ENCODE data around the gene INO80E.

The INO80E gene

DNA sequence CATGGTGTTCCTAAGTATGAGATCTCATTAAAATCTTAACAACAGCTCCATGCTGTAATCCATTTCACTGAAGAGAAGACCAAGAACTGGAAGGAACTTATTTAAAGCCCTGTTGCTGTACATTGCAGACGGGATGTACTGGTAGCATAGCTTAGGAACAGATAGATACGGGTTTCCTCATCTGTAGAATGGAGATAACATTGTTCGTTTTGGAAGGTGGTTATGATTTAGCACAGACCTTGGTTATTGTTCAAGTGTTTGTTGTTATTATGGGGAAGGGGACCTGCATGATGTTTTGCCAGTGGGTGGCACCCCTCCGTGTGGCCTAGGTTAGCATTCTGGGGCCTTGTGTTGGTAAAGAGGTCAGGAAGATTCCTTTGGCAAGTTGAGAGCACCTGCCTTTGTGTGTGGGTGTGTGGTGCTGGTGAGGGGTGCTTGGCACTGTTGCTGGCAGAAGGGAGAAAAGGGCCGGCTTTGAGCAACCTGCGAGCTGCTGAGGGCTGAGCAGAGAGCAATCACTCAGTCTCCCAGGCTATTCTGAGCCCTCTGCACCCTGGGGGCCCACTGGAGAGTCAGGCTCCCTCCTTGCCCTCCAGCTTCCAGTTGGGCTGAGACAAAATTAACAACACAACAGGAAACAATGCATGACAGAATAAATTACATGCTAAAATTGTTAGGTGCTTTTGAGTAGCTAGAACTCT is 20.1 kb upstream of the INO80E start:
- no peak for DNase-seq

GRCh38 chr16:29977063-29977825 is 18.8 kb upstream of the INO80E start:
- DNase-seq = no peak

DNA sequence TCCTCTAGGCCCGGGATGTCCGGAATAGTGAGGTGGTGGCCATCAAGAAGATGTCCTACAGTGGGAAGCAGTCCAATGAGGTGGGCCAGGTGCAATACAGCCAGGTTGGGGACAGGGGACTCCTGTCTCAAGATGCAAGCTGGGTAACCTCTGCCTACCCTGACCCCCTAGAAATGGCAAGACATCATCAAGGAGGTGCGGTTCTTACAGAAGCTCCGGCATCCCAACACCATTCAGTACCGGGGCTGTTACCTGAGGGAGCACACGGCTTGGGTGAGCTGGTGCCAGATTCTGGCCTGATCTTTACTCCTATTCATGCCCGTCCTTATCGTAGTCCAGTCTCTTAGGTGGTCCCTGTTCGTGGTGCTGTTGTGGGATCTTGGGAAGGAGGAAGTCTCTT is 18.0 kb upstream of the INO80E start:
- no peak for DNase-seq

GRCh38 chr16:29978564-29979270 is 17.3 kb upstream of the INO80E start:
- no peak for DNase-seq

GRCh38 chr16:29982560-29983419 is 13.3 kb upstream of the INO80E start:
- no peak for DNase-seq

DNA sequence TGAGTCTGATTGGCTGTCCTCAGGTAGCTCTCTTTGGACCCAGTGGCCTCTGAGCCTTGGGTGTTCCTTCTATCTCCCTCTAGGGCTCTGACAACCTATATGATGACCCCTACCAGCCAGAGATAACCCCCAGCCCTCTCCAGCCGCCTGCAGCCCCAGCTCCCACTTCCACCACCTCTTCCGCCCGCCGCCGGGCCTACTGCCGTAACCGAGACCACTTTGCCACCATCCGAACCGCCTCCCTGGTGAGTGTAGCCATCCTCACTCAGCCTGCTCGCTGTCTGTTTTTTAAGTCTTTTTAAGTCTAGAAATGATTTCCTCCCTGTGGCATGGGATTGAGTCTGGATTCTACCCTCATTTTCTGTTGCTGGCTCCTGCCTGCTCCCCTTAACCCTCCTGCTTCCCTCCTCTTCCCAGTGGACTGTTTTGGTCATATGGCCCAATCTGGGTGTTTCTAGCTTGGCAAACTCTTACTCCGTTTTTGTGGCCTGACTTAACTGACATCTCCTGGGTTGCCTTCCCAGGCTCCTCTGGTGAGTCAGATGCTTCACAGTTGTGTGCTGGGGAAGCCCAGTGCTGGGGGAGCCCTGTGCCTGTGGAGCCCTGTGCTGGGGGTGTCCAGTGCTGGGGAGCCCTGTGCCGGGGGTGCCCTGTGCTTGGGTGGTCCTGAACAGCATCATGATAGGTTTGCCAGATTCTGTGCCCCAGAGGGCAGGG is 12.5 kb upstream of the INO80E start:
- no peak for DNase-seq

DNA sequence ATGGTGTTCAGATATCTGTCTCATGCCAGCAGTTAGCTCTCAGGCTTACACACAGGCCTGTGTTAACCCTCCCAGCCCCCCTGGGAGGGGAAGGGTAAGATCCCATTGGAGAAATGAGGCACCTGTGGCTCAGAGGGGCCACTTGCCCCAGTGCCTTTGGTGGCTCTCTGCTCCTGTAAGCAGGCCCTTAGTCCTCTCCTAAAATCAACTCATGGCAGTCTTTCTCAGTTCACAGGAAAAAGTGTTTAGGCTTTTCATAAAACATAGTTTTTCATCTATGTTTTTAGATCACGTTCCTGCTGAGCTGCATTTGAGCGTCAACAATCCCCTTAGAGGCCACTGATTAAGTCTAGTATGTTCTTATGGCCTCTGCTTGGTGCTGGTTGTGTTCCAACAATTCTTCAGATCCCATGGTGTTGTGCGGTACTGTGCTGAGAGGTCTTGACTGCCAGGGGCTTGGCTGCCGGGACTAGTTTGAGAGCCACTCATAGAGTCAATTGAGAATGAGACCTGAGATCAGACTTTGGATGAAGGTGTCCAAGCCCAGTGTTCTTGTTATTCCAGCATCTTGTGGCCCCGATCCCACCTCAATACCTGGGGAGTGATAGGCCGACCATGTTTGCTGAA is 11.8 kb upstream of the INO80E start:
- no peak for DNase-seq

GRCh38 chr16:29984764-29985147 is 11.3 kb upstream of the INO80E start:
- no peak for DNase-seq

GRCh38 chr16:29985271-29985811 is 10.7 kb upstream of the INO80E start:
- no peak for DNase-seq

- DNase-seq = no peak
Observed at GRCh38 chr16:29986231-29986630, 9.8 kb upstream of the INO80E start.

DNA sequence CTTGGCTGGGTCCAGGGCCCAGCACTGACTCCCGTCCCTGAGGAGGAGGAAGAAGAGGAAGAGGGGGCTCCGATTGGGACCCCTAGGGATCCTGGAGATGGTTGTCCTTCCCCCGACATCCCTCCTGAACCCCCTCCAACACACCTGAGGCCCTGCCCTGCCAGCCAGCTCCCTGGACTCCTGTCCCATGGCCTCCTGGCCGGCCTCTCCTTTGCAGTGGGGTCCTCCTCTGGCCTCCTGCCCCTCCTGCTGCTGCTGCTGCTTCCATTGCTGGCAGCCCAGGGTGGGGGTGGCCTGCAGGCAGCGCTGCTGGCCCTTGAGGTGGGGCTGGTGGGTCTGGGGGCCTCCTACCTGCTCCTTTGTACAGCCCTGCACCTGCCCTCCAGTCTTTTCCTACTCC is 9.1 kb upstream of the INO80E start:
- DNase-seq = no peak

- DNase-seq = no peak
Observed at GRCh38 chr16:29987371-29988085, 8.5 kb upstream of the INO80E start.

DNA sequence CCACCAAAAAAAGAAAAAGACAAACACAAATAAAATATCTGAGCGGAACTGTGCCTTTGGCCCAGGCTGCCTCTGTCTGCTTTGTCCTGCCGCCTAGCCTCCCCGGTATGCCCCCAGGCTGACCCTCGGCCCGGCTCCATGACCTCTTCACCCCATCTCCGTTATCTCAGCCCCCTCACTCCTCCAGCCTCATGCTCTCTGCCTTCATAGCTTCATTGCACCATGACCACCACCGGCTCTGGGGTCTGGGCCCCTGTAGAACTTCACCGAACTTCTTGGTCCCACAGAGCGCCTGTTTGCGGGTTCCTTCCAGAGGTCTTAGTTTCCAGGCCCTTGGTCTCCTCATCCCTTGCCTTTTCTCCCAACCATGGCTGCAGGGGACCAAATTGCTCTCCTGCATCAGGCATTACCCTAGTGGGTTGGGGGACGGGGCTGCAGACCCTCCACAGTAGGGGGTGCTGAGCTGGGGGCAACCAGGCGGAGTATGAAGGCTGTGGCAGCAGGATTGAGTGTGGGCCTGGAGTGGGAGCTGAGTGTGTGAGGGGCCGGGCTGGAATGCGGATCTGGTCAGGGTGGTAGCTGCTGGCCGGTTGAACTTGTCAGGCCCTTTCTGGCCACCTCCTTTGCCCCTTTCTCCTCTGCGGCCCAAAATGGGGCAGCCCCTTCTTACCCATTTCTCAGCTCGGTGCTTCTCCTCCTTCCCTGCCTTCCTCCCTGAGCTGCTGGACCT is 7.5 kb upstream of the INO80E start:
- no peak for DNase-seq

GRCh38 chr16:29989111-29989858 is 6.8 kb upstream of the INO80E start:
- DNase-seq = no peak

GRCh38 chr16:29990034-29990433 is 6.0 kb upstream of the INO80E start:
- no peak for DNase-seq

DNA sequence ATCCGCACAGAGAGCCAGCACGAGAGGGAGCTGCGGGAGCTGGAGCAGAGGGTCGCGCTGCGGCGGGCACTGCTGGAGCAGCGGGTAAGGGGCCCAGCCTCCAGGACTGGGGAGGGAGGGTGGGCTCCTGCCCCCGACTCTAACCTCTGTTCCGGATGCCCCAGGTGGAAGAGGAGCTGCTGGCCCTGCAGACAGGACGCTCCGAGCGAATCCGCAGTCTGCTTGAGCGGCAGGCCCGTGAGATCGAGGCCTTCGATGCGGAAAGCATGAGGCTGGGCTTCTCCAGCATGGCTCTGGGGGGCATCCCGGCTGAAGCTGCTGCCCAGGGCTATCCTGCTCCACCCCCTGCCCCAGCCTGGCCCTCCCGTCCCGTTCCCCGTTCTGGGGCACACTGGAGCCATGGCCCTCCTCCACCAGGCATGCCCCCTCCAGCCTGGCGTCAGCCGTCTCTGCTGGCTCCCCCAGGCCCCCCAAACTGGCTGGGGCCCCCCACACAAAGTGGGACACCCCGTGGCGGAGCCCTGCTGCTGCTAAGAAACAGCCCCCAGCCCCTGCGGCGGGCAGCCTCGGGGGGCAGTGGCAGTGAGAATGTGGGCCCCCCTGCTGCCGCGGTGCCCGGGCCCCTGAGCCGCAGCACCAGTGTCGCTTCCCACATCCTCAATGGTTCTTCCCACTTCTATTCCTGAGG is 5.0 kb upstream of the INO80E start:
- DNase-seq = no peak

GRCh38 chr16:29991571-29991904 is 4.5 kb upstream of the INO80E start:
- no peak for DNase-seq

- DNase-seq = no peak
Observed at GRCh38 chr16:29992344-29992967, 3.6 kb upstream of the INO80E start.

Measured in activated CD4-positive, alpha-beta T cell treated with anti-CD3 and anti-CD28 coated beads, Interleukin-2, Interleukin-6, amounts not matched to agents 100 ng/mL and 50 ng/mL, durations not matched to agents 16 hours and 8 hours (primary cell).